Measurements from ENCODE around the gene BAG2.

Gene BAG2

GRCh38 chr6:57224769-57225515, 52.8 kb downstream of the BAG2 start:
- no peak for DNase-seq

GRCh38 chr6:57226221-57226620, 54.1 kb downstream of the BAG2 start:
- no peak for DNase-seq
